GM18499 (cell line): ENCODE results near the gene SMIM24.
"Not testable (repeated sequence)": the region's sequence is repeated elsewhere in the genome, so short reads cannot be mapped to it uniquely, and the experiment has no call there.

Experiments
- ATAC-seq: cut with Tn5 transposase; IDR thresholded peaks from one replicate; pipeline ENCODE4 v1.9.1; 2021; ENCODE audit warnings: moderate number of reproducible peaks; ENCODE audit not compliant: insufficient read depth, unreplicated experiment

The SMIM24 gene

DNA sequence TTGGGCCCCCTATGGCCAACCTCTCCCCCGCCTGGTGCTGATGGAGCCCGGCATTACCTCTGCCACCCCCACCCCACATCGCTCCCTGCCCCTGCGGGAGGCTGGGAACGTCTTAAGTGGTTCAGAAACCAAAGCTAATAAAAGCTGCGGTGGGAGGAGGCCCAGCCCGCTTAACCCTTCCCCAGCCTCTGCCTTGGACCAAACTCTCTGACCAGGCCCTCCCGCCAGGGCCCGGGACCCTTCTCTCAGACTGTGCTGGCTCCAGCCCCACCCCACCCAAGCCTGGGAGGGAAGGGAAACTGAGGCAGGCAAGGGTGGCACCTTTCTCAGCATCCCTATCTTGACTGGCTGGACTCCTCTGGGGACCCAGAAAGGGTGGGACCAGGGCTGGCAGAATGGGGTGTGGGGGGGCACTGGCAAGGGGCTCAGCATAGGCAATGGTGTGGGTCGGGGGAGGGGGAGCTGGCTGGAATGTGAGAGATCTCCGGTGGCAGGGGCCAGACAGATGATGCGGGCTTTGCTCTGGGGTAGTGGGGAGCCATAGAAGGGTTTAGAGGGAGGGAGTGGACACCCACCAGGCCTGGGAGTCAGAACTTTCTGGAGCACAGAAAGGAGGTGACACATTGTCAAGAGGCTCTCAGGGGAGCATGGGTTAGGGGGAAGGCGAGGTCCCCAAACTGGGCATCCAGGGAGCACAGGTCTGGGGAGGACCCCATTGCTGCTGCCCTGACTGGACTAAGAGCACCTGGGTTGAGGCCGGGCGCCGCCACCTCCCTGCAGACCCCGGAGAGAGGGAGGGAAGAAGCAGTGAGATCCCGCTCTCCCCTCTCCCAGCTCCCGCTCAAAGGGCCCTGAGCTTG is 21.9 kb downstream of the SMIM24 start:
- no peak for ATAC-seq

DNA sequence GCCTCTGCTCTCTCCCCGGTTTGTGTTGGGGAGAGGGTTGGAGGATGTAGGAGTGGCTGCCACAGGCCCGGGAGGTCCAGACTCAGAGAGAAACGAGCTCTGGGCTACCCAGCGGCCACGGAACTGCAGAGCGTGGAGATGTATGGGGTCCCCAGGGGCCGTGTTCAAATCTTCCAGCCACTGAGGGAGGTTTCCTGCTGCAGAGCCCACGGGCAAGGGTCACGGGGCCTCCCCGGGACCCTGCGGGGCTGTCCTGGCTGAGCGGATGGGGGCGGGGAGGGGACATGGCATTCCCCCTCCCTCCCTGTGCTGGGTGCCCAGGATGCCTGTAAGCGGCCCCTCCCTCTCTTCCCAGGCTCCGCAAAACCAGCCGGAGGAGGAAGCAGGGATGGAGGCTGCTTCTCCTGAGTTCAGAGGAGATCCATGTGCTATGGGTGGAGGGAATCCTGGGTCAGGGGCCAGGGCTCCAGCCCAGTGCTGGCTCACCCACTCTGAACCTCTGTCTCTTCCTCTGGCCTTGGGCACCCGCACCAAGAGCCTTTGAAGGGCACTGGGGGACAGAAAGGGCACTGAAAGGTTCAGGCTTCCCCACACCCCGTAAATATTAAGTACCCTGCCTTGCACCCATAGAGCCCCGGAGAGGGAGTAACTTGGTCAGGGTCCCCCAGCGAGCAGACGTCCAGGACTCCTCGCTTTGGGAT is 22.6 kb downstream of the SMIM24 start:
- no peak for ATAC-seq

GRCh38 chr19:3456925-3457527 is 23.3 kb downstream of the SMIM24 start:
- ATAC-seq, result no peak

GRCh38 chr19:3455960-3456601 is 24.2 kb downstream of the SMIM24 start:
- ATAC-seq, result no peak

GRCh38 chr19:3455393-3455955 is 24.9 kb downstream of the SMIM24 start:
- ATAC-seq, result no peak

GRCh38 chr19:3454656-3455392 is 25.5 kb downstream of the SMIM24 start:
- ATAC-seq, result no peak

DNA sequence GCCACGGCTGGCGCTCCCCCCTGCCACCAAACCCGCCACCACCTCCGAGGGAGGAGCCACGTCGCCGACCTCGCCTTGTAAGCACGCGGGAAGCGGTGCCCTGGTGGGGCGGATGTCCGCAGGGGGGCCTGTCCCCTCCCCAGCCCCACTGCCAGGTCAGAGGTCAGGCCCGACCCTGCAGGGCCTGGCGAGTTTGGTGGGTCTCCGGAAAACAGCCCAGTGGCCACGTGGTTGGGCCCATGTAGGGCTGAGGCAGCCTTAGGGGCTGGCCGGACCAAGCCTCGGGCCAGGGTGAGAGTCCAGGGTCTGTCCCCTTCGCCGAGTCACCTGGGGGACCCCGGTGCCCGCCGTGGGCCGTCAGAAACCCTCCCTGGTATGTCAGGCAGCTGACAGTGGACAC is 26.5 kb downstream of the SMIM24 start:
- no peak for ATAC-seq

GRCh38 chr19:3452942-3453214 is 27.4 kb downstream of the SMIM24 start:
- not testable (repeated sequence) for ATAC-seq

DNA sequence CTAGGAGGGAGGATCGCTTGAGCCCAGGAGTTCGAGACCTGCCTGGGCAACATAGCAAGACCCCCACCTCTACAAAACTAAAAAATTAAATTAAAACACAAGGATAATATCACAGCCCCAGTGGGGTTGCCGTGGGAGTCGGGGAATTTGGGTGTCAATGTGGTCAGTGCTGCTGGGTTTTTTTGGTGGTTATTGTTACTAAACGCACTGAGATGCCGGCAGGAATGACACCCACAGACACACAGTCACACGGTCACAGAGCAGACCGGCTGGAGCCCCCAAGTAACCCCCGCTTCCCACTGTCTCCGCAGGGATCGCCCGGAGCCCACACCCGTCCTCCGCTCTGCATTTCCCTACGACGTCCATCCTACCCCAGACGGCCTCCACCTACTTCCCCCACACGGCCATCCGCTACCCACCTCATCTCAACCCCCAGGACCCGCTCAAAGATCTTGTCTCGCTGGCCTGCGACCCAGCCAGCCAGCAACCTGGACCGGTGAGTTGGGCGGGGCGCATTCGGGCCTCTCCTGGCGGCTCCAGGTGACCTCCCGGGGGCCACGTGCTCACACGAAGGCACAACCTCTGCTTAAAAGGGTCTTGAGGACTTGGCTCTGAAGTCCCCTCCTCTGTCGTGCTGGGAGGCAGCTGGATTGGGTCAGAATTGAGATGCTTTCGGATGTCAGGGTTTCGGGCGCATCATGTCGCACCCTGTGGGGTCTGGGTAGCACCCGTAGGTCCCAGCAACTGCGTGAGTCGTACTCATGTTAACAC is 28.0 kb downstream of the SMIM24 start:
- no peak for ATAC-seq

GRCh38 chr19:3451451-3451866 is 28.9 kb downstream of the SMIM24 start:
- ATAC-seq, result no peak

- no peak for ATAC-seq
Observed at GRCh38 chr19:3450796-3451411, 29.4 kb downstream of the SMIM24 start.

- no peak for ATAC-seq
Observed at GRCh38 chr19:3448616-3449334, 31.6 kb downstream of the SMIM24 start.

- not testable (repeated sequence) for ATAC-seq
Observed at GRCh38 chr19:3446657-3447056, 33.7 kb downstream of the SMIM24 start.

DNA sequence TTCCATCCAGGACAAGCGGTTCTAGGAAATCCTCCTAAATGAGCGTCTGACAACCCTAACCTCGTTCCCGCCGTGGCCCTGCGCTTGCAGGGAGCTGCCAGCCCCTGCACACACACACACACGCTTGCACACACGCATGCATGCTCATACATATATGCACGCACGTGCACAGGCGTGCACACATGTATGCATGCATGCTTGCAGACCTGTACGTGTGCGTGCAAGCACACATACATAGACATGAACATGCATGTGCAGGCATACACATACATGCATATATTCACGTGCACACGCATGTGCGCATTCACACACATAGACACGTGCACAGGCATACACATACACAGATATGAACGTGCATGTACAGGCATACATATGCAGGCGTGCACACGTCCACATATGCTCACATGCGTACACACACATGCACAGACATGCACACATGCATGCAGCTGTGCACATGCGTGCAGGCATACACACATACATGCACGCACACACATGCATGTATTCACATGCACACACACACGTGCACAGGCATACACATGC is 35.6 kb downstream of the SMIM24 start:
- ATAC-seq, result no peak

DNA sequence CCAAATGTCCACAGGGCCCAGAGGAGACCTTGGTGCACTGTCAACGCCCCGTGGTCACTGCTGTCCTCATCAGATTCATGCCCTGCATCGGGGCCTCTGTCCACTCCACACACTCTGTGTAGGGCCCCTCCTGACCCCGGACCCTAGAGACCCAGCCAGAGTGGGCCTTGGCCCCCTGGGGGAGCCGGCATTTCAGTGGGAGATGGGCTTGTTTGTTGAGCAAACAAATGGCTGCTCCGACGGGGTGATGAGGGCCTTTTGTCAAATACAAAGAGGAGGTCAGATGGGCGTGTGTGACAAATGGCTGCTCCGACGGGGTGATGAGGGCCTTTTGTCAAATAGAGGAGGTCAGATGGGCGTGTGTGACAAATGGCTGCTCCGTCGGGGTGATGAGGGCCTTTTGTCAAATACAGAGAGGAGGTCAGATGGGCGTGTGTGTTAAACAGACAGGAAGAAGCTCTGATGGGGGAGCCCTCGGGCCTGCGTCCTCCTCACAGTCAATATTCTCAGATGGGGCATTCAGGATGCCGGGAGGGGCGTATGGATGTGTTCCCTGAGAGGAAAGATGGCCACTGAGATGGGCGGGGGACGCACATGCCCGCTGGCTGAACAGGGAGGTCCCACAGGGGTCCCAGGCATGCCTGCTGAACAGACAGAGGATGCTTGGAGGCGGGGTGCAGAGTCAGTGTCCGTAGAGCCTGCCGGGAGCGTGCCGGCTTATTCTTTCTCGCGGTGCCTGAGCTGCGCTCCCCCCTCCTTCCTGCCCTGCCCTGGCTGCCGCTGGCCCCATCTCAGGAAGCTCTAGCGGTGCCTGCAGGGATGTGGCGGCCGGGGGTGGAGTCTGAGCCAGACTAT is 36.3 kb downstream of the SMIM24 start:
- no peak for ATAC-seq

GRCh38 chr19:3442487-3443071 is 37.7 kb downstream of the SMIM24 start:
- no peak for ATAC-seq

- no peak for ATAC-seq
Observed at GRCh38 chr19:3441986-3442329, 38.4 kb downstream of the SMIM24 start.
